ENCODE measurements around the gene COL8A2.

DNA sequence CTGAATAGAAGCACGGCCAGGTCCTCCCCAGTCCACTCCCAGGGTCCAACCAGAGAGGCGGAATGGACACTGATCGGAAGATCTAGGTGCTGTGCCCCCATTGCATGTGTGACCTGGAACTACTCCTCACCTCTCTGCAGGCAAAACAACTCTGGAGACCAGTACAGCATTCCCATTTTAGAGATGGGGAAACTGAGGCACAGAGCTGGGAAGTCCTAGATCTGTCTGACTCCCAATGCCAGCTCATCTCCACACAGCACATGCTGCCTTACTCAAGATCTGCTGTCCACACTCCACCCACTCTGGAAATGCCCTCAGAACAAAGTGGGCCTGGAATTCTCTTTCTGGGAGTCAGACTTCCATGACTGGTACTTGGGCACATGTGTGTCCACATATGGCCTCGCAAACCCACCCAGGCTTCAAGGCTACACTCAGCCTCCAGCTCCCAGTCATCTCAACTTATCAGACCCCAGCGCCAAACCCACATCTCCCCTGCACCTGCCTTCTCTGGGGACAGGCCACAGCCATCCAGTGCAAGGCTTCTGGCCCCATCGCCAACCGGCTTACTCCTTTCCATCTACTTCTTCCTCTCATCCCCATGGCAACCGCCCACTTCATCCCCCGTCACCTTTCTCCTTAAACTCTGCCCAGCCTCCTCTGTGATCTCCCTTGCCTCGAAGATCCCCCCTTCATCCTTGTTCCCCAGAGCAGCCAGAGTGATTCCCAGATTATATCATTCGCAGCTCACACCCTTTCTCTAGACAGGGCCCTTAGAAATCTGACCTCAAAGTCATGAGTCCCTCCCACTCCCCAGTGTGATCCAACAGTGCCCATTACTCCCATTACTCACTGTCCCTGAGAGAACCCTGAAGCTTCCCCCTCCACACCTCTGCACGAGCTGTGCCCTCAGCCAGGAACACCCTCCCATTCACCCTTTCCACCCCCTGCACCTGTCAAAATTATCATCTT lies 2.7 kb downstream of the COL8A2 start:
- no peak for TF ChIP-seq TAF1 (IDR thresholded peaks at IDR 0.05; ENCODE audit: borderline replicate concordance, insufficient read depth, low read length)
- TF ChIP-seq, protein P1, sequence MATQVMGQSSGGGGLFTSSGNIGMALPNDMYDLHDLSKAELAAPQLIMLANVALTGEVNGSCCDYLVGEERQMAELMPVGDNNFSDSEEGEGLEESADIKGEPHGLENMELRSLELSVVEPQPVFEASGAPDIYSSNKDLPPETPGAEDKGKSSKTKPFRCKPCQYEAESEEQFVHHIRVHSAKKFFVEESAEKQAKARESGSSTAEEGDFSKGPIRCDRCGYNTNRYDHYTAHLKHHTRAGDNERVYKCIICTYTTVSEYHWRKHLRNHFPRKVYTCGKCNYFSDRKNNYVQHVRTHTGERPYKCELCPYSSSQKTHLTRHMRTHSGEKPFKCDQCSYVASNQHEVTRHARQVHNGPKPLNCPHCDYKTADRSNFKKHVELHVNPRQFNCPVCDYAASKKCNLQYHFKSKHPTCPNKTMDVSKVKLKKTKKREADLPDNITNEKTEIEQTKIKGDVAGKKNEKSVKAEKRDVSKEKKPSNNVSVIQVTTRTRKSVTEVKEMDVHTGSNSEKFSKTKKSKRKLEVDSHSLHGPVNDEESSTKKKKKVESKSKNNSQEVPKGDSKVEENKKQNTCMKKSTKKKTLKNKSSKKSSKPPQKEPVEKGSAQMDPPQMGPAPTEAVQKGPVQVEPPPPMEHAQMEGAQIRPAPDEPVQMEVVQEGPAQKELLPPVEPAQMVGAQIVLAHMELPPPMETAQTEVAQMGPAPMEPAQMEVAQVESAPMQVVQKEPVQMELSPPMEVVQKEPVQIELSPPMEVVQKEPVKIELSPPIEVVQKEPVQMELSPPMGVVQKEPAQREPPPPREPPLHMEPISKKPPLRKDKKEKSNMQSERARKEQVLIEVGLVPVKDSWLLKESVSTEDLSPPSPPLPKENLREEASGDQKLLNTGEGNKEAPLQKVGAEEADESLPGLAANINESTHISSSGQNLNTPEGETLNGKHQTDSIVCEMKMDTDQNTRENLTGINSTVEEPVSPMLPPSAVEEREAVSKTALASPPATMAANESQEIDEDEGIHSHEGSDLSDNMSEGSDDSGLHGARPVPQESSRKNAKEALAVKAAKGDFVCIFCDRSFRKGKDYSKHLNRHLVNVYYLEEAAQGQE (IDR thresholded peaks at IDR 0.05; ENCODE audit: insufficient read depth in 1 of 2, low read depth in 2 of 2, low read length in 2 of 2), result no peak
